ENCODE data around the gene C12orf60.
"Not testable (repeated sequence)": the region's sequence is repeated elsewhere in the genome, so short reads cannot be mapped to it uniquely, and the experiment has no call there.

The C12orf60 gene, protein sequence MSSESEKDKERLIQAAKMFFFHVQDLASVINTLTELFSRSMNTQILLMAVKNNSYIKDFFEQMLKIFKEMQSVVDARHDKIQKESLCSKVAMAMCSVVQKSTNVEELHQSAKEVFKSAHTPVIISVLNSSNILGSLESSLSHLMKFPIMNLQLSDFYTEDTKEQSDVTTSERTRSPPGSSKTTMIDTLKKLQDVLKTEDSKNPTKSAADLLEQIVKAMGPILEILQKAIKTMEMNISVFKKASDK

GRCh38 chr12:14803011-14803829 is at the start of gene C12orf60, which contains the start of gene WBP11:
TSS of gene C12orf60 (plus strand) at chr12:14803670. CDS start at chr12:14822936, 19,266 bp downstream.
TSS of gene WBP11 (minus strand) at chr12:14803478. CDS start at chr12:14801383, 2,095 bp downstream.
- peak; percentile 98 to 99 for ATAC-seq

GRCh38 chr12:14756334-14757143 is 46.9 kb upstream of the C12orf60 start:
- ATAC-seq, result no peak

GRCh38 chr12:14759711-14760280 is 43.7 kb upstream of the C12orf60 start:
- ATAC-seq, result not testable (repeated sequence)

- ATAC-seq, result no peak
Measured at GRCh38 chr12:14765398-14765797, 38.1 kb upstream of the C12orf60 start.

DNA sequence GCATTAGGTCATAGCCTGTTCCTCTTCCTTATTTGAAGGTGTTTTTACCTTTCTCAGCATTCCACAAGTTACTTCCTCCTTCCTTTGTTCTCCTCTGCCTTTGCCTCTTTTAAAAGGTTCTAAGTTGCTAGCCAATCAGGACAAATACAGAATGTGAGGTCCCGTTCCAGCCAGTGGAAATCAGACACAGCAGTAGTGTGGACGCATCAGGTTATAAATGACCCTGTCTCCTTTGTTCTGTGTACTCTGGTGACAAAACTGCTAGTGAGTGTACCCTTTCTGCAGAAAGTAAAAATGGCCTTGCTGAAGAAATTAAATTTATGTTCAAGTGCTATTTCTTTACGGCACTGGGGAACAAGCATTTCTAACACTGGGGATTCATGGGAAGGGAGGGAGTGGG is 37.5 kb upstream of the C12orf60 start:
- not testable (repeated sequence) for ATAC-seq

DNA sequence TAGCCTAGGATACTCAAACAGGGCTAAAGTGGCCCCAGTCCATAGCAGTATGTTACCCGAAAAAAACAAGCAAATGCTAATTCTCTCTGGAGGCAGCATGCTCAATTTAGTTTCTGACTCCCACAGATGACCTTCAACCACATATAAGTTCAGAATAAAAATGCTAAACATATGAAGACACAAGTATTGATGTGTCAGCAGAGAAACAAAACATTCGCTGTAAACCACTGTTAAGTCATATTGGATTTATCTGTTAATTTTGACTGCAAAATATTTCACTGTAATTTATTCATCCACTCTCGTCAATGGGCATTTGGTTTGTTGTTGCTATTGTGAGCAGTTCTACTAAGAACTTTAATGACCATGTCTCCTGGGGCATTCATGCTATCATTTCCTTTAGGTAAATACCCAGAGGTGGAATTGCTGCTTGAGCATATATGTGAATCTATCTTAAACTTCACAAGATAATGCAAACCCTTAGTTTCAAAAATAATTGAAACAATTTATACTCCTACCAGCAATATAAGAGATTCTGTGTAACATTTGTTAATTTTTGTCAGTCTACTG is 36.7 kb upstream of the C12orf60 start:
- ATAC-seq, result no peak

- ATAC-seq, result no peak
Measured at GRCh38 chr12:14767617-14768016, 35.9 kb upstream of the C12orf60 start.

DNA sequence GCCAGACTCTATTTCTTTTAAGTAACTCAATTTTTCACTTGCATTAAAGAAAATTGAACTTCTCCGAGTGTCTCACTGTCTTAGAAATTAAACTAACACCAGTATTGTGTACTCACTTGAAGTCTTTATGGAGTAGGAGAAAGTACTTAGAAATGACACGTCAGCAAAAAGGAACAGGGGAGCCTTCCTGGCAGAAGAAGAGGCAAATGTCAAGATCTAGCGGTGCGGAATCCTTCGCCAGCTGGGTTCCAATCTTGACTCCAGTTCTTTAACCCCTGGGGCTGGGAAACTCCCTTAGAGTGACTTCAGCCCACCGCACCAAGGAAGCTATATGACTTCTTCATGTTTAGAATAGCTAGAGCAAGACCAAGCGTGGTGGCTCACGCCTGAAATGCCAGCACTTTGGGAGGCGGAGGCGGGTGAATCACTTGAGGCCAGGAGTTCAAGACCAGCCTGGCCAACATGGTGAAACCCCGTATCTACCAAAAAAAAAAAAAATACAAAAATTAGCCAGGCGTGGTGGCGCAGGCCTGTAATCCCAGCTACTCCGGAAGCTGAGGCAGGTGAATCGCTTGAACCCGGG is 34.6 kb upstream of the C12orf60 start:
- peak; percentile 12 to 15 for ATAC-seq

- ATAC-seq, result no peak
Measured at GRCh38 chr12:14769466-14769968, 34.0 kb upstream of the C12orf60 start.

DNA sequence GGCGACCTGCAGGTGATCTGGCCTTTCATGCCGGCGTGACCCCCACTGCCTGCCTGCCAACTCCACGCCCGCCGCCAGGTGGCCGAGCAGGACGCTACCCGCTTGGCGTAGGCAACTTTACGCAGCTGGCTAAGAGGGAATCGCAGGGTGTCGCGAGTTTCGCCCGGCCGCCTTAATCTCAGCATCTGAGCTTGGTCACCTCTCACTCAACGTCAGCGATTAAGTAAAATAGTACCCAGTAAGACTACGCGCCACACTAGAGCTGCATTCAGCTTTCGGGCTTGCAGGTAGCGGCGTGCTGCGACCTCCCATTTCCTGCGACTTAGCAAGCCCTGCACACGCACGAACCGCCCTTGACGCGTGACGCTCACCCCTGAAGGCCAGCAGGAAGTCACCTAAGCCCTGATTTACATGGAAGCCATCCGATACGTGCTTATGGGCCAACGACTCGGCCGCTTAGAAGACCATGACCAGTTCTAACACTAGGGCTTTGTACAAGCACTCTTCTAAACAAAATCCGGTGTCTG is 33.4 kb upstream of the C12orf60 start:
- ATAC-seq, result peak; percentile 50 to 56

GRCh38 chr12:14770496-14771461 is 32.7 kb upstream of the C12orf60 start:
- peak; percentile 18 to 28 for ATAC-seq

GRCh38 chr12:14771651-14772137 is 31.8 kb upstream of the C12orf60 start:
- ATAC-seq, result no peak

GRCh38 chr12:14772946-14773345 is 30.5 kb upstream of the C12orf60 start:
- no peak for ATAC-seq

DNA sequence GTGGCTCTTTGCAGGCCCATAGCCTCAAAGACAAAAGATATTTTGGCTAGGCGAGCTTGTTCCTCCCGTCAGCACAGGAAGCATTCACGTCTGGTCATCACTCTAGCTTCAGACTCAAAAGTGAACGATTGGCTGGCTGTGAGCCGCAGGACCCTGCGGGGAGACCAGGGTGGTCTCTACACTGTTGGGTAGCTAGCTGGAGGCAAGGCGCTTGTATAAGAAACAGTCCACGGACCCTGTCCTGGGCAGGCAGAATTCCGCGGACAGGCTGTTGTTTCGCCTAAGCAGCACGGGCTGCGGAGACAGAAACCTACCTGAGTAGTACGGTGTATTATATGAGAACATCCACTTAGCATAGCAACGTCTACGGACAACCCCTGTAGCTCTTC is 29.8 kb upstream of the C12orf60 start:
- ATAC-seq, result peak; percentile 5 to 9

GRCh38 chr12:14774074-14774905 is 29.2 kb upstream of the C12orf60 start:
- peak; percentile 69 to 70 for ATAC-seq

- ATAC-seq, result no peak
Measured at GRCh38 chr12:14774906-14775635, 28.4 kb upstream of the C12orf60 start.

DNA sequence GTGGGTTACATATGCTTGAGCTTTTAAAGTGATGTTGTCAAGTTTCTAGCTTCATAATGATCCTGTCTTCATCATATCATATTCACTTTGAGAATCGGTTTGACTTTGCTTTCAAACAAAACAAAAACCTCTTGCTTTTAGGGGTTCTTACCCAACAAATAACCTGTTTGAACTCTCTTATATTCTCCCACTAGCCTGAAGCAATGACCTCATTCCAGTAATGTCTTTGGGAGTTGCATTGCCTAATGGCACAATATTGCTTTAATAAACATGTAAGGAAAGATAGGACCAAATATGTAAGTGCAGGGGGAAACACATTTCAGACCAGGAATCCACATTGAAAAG is 27.9 kb upstream of the C12orf60 start:
- ATAC-seq, result no peak

DNA sequence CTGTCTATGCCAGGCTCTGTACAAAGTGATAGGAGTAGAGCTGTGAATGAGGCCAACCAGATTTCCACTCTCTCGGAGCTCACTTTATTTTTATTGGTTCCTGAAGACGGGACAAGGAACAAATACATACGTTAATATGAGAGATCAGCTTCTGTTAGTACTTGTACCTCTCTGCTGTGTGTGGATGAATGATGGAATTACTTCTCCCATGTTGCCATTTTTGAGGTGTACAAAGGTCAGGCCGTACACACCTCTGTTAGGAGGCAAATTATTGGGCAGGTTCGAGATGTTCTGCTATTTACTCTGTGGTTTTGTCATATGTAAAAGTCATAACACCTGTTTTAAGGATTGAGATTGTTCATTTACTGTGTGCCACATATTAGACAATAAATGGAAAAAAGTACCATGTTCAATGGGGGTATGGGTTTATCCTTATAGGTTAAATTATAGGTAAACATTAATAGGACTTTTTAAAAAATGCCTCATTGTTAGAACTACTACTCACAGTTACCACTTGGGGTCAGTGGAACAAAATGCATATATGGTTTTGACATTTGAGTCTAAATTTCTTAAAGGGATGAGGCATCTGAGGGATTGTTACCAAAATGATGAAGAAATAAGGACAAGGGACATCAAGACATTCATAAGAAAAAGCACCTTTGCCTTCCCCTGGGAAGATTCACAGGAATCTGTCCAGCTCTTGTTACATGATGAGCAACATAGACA is 27.1 kb upstream of the C12orf60 start:
- no peak for ATAC-seq

Data from activated CD4-positive, CD25-positive, alpha-beta regulatory T cell treated with anti-CD3 and anti-CD28 coated beads, Interleukin-2, amount 50 U/mL, for 24 hours (primary cell).